ENCODE results near the gene SIM2.

SIM2 gene

GRCh38 chr21:36686955-36687354 lies 12.0 kb upstream of the SIM2 start:
- no peak for DNase-seq

- DNase-seq = no peak
Observed at GRCh38 chr21:36688324-36688723, 10.6 kb upstream of the SIM2 start.

- DNase-seq = no peak
Observed at GRCh38 chr21:36689324-36689723, 9.6 kb upstream of the SIM2 start.

- no peak for DNase-seq
Observed at GRCh38 chr21:36690628-36691554, 8.0 kb upstream of the SIM2 start.

- no peak for DNase-seq
Observed at GRCh38 chr21:36691555-36692041, 7.3 kb upstream of the SIM2 start.

GRCh38 chr21:36692114-36692834 lies 6.6 kb upstream of the SIM2 start:
- no peak for DNase-seq

- DNase-seq = no peak
Observed at GRCh38 chr21:36692835-36693488, 6.0 kb upstream of the SIM2 start.

- no peak for DNase-seq
Observed at GRCh38 chr21:36693489-36694030, 5.4 kb upstream of the SIM2 start.

- no peak for DNase-seq
Observed at GRCh38 chr21:36694031-36694515, 4.8 kb upstream of the SIM2 start.

GRCh38 chr21:36694593-36695282 lies 4.2 kb upstream of the SIM2 start:
- DNase-seq = no peak

GRCh38 chr21:36695283-36695634 lies 3.7 kb upstream of the SIM2 start:
- DNase-seq = no peak

GRCh38 chr21:36695671-36696389 lies 3.1 kb upstream of the SIM2 start:
- no peak for DNase-seq

GRCh38 chr21:36696390-36697059 lies 2.4 kb upstream of the SIM2 start:
- no peak for DNase-seq

GRCh38 chr21:36697060-36697850 lies 1.7 kb upstream of the SIM2 start:
- no peak for DNase-seq

- DNase-seq = no peak
Observed at GRCh38 chr21:36697851-36698384, 997 bp upstream of the SIM2 start.

- DNase-seq = no peak
Observed at GRCh38 chr21:36698385-36698980, 432 bp upstream of the SIM2 start.

GRCh38 chr21:36699546-36700294 lies 805 bp downstream of the SIM2 start:
- DNase-seq = no peak

- DNase-seq = no peak
Observed at GRCh38 chr21:36700295-36700970, 1.5 kb downstream of the SIM2 start.

Data from CD4-positive, alpha-beta T cell treated with Interferon gamma for 1 hour (primary cell).